Peyer's patch (tissue), 4 donors: Measurements from ENCODE around the gene HES4. TPM values are rescaled to one million over a fixed set of nuclear protein-coding genes. Genes with fewer than 3 reads are reported as not detected.

Source experiments
- DNase-seq, 3 donors: peaks; one replicate each; pipeline ENCODE4 v3.0.0-alpha.2; 2017 to 2019
- H3K27ac ChIP-seq, 4 donors: fragments of 200-600 bp; sonication (generic); one replicate each; pipeline ENCODE4 v1.5.1; 2016 to 2019
- H3K27me3 ChIP-seq, 2 donors: fragments of 200-600 bp; sonication (generic); one replicate each; pipeline ENCODE4 v1.5.1; 2019
- H3K36me3 ChIP-seq, 3 donors: fragments of 200-600 bp; sonication (generic); one replicate each; pipeline ENCODE4 v1.5.1; 2016 to 2019
- H3K4me1 ChIP-seq, 4 donors: fragments of 200-600 bp; sonication (generic); one replicate each; pipeline ENCODE4 v1.5.1; 2016 to 2019
- H3K4me3 ChIP-seq, 4 donors: fragments of 200-600 bp; sonication (generic); 1 replicate in 3 of 4; 2 replicates in 1 of 4; pipeline ENCODE4 v1.5.1; 2016 to 2019; ENCODE audit warnings: mild to moderate bottlenecking in 1 of 4
- H3K9me3 ChIP-seq, 4 donors: fragments of 200-600 bp; sonication (generic); one replicate each; pipeline ENCODE4 v1.5.1; 2016 to 2019; ENCODE audit warnings: mild to moderate bottlenecking in 1 of 4
- CTCF ChIP-seq, 6 experiments: fragments of 450-650 bp in 4 of 6; fragments of 200-600 bp in 2 of 6; sonication (generic) in 1 of 6; IDR thresholded peaks; one replicate each; pipeline ENCODE4 v1.5.1; 2017 to 2019; ENCODE audit warnings: antibody characterized with exemption in 6 of 6, mild to moderate bottlenecking in 3 of 6, moderate library complexity in 1 of 6
- POLR2A ChIP-seq, 2 donors: fragments of 450-650 bp; IDR thresholded peaks; one replicate each; pipeline ENCODE4 v1.5.1; 2017; ENCODE audit warnings: antibody characterized with exemption in 2 of 2, mild to moderate bottlenecking in 2 of 2, moderate library complexity in 2 of 2
- total RNA-seq, 4 donors: library from RNA; depleted of rRNA; stranded (reverse); fragments of >200 nt; gene quantifications; one replicate each; pipeline ENCODE4 v1.1.0, GENCODE V29; 2016

HES4 gene
- total RNA-seq, 4 donors from 2014 or later, result 3.9 to 12.4 (median 7.7) TPM

- no peaks in the 10 kb centered on the region for H3K36me3 ChIP-seq
These were observed 38.8 kb upstream of the HES4 start for GRCh38 chr1:1038694-1039093.

GRCh38 chr1:1037366-1038327 lies 37.8 kb upstream of the HES4 start:
- H3K27ac ChIP-seq, result no peak overlapping the region
- H3K9me3 ChIP-seq, result no peaks in the 10 kb centered on the region
- H3K27me3 ChIP-seq, result peaks cover 0 to 19% of the 10 kb centered on the region in 2 donors
- no peak overlapping the region for H3K4me3 ChIP-seq
- H3K36me3 ChIP-seq, result no peaks in the 10 kb centered on the region
- DNase-seq, result no peak
- TF ChIP-seq CTCF (IDR thresholded peaks at IDR 0.05) (no peak), POLR2A (IDR thresholded peaks at IDR 0.05) (no peak)
- peaks cover 6 to 42% (median 31%) of the 10 kb centered on the region in 4 donors for H3K4me1 ChIP-seq

More at GRCh38 chr1:1038694-1039093, 38.8 kb upstream of the HES4 start:
- peak in 1 of 3 donors; percentile 60 for DNase-seq
- TF ChIP-seq CTCF (IDR thresholded peaks at IDR 0.05) (no peak), POLR2A (IDR thresholded peaks at IDR 0.05) (no peak)
- Histone ChIP-seq H3K27me3 (peaks cover 0 to 9% of the 10 kb centered on the region in 2 donors), H3K4me1 (peaks cover 6 to 32% (median 23%) of the 10 kb centered on the region in 4 donors), H3K9me3 (no peaks in the 10 kb centered on the region), H3K4me3 (no peak overlapping the region), H3K27ac (no peak overlapping the region)

GRCh38 chr1:1035291-1035943 lies 35.5 kb upstream of the HES4 start:
- H3K27ac ChIP-seq, result no peak overlapping the region
- DNase-seq, result no peak
- H3K36me3 ChIP-seq, result no peaks in the 10 kb centered on the region
- no peak overlapping the region for H3K4me3 ChIP-seq
- H3K27me3 ChIP-seq, result peaks cover 0 to 19% of the 10 kb centered on the region in 2 donors
- TF ChIP-seq POLR2A (IDR thresholded peaks at IDR 0.05), result no peak
- TF ChIP-seq CTCF (IDR thresholded peaks at IDR 0.05), result no peak
- H3K4me1 ChIP-seq, result peaks cover 6 to 46% (median 38%) of the 10 kb centered on the region in 4 donors
- no peaks in the 10 kb centered on the region for H3K9me3 ChIP-seq

- H3K27ac ChIP-seq, result no peak overlapping the region
- DNase-seq, result no peak
- H3K4me1 ChIP-seq, result peaks cover 1 to 36% (median 28%) of the 10 kb centered on the region in 4 donors
- H3K4me3 ChIP-seq, result peak overlapping the region in 1 of 4 donors; percentile 48
- H3K36me3 ChIP-seq, result no peaks in the 10 kb centered on the region
- H3K27me3 ChIP-seq, result peaks cover 0 to 19% of the 10 kb centered on the region in 2 donors
- no peaks in the 10 kb centered on the region for H3K9me3 ChIP-seq
- no peak for TF ChIP-seq POLR2A (IDR thresholded peaks at IDR 0.05)
- no peak for TF ChIP-seq CTCF (IDR thresholded peaks at IDR 0.05)
These were observed 34.5 kb upstream of the HES4 start for GRCh38 chr1:1034439-1034781.

GRCh38 chr1:1033731-1034438 lies 34.0 kb upstream of the HES4 start:
- H3K4me3 ChIP-seq, result peak overlapping the region; percentile 31 to 60 (median 52)
- H3K27me3 ChIP-seq, result peaks cover 0 to 19% of the 10 kb centered on the region in 2 donors

More at GRCh38 chr1:1033731-1034438, 34.0 kb upstream of the HES4 start:
- Histone ChIP-seq H3K4me1 (peaks cover 0 to 32% (median 23%) of the 10 kb centered on the region in 4 donors), H3K27ac (peak overlapping the region in 1 of 4 donors; percentile 25), H3K36me3 (no peaks in the 10 kb centered on the region), H3K9me3 (no peaks in the 10 kb centered on the region)
- TF ChIP-seq CTCF (IDR thresholded peaks at IDR 0.05) (no peak), POLR2A (IDR thresholded peaks at IDR 0.05) (no peak)
- DNase-seq, result no peak
